Fibroblast of the aortic adventitia (primary cell): Measurements from ENCODE around the gene OXER1. TPM values are rescaled to one million over a fixed set of nuclear protein-coding genes. Genes with fewer than 3 reads are reported as not detected.

Source experiments
- DNase-seq: peaks from one replicate; pipeline ENCODE4 v3.0.0-alpha.2; 2010; ENCODE audit warnings: low read depth
- H3K4me3 ChIP-seq: 2 replicates; pipeline ENCODE4 v1.5.1; 2011; ENCODE audit warnings: low read depth, mild to moderate bottlenecking, control low read depth, low read length, moderate library complexity
- CTCF ChIP-seq: IDR thresholded peaks from 2 replicates; pipeline ENCODE4 v1.5.1; 2011; ENCODE audit warnings: mild to moderate bottlenecking, low read length, control low read depth, inconsistent platforms; ENCODE audit not compliant: insufficient read depth
- total RNA-seq: library from RNA; depleted of rRNA; stranded (reverse); fragments of >200 nt; gene quantifications from 2 replicates; pipeline ENCODE4 v1.2.3, GENCODE V29; 2012; ENCODE audit warnings: low replicate concordance

The OXER1 gene
- total RNA-seq, 1 donor: 0.27 TPM

- DNase-seq: no peak
- H3K4me3 ChIP-seq: no peak overlapping the region
- TF ChIP-seq CTCF: no peak
Measured at GRCh38 chr2:42795275-42795674, 31.3 kb upstream of the OXER1 start.

DNA sequence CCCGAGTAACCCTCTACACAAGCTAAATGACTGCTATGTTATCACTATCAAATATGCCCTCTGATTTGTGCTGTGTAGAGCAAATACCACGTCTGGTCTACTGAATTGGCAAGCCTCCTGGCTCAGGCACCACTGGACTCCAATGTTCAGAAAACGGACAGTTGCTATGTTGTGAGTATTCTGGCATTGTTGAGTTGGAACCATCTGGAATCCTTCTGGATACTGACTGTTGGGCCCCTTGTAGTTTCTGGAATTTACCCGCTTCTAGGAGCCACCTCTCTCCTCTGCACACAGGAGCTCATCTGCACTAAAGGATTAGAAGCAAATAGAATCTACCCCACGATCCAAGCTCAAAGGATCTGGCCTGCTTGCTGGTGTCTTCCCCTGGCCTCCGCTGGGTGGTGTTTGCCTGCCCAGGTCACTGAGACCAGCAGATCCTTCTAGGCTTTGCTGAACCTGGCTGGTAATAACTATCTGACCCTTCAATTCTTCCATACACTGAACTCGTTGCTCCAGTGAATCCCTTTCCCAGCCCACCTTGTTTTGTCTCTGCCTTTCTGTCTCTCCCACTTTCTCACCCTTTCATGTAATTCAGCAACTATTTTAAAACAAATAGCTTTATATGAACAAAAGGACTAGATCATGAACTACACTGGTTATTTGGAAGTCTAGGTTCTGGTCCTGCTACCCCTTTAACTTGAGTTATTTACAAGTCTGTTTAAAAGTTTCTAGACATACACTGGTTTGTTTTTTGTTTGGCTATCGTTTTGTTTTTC is 30.5 kb upstream of the OXER1 start:
- no peak for DNase-seq
- TF ChIP-seq CTCF: peak; percentile 30
- no peak overlapping the region for H3K4me3 ChIP-seq

- no peak for TF ChIP-seq CTCF
- H3K4me3 ChIP-seq: no peak overlapping the region
- no peak for DNase-seq
Measured at GRCh38 chr2:42793334-42794270, 29.7 kb upstream of the OXER1 start.

GRCh38 chr2:42792583-42793333 is 28.8 kb upstream of the OXER1 start, which contains the start of gene HAAO:
Gene HAAO, minus strand, starts transcription at chr2:42792583. Its CDS starts 47 bp downstream, at chr2:42792536.
- DNase-seq: no peak
- TF ChIP-seq CTCF: no peak
- peak within 1 kb of the TSS; percentile 28 for H3K4me3 ChIP-seq

DNA sequence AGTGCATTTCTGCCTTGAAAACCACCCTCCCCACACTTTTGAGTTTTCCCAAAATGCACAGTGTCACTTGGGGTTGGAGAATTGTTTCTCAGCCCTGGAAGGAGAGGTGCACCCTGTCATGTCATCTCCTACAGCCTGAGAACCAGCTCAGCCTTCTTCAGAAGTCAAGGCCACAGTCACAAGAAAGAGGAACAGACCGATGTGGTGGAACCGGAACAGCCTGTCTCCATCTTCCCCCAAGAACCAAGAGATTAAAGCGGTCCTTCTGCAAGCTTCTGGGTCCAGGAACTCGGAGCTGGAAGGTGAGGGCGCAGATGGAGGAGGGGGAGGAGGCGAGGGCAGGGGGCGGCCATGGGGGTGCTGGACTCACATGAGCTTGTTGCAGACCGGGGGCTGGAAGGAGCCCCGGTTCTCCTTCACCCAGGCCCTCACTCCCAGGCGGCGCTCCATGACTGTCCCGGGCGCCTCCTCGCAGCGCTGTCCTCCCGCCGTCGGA is 28.2 kb upstream of the OXER1 start:
- peak overlapping the region; percentile 28 for H3K4me3 ChIP-seq
- no peak for DNase-seq
- TF ChIP-seq CTCF: no peak

DNA sequence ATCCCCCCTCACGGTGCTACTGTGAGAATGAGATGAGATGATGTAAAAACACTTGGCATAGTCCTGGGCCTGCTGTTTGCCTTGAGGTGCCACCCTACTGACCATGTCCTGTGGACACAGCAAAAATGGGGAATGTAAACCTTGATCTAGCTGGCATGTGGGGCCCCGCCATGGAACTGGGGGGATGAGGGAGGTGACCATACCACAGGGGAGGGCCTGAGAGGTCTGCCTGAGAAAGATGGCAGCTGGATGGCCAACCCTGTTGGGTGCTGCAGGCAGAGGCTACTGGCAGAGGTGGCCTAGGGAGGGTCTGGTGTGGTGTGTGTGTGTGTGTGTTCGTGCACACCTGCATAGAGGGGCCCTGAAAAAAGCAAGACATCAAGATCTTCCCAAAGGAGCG is 27.7 kb upstream of the OXER1 start:
- no peak for DNase-seq
- TF ChIP-seq CTCF: no peak
- H3K4me3 ChIP-seq: no peak overlapping the region
